Thyroid gland (tissue), 4 donors: Measurements from ENCODE around the gene DOCK9.

Source experiments
- CTCF ChIP-seq, 6 experiments: fragments of 200-600 bp in 3 of 6; fragments of 450-650 bp in 3 of 6; sonication (generic) in 3 of 6; IDR thresholded peaks; one replicate each; pipeline ENCODE4 v1.5.1; 2016 to 2019; ENCODE audit warnings: antibody characterized with exemption in 6 of 6, mild to moderate bottlenecking in 2 of 6, inconsistent platforms in 1 of 6, moderate library complexity in 1 of 6
- POLR2A ChIP-seq, 2 donors: fragments of 450-650 bp; IDR thresholded peaks; one replicate each; pipeline ENCODE4 v1.6.1; 2017; ENCODE audit warnings: antibody characterized with exemption in 2 of 2, mild to moderate bottlenecking in 2 of 2, moderate library complexity in 1 of 2

GRCh38 chr13:98796191-98796590 lies 181.7 kb downstream of the DOCK9 start:
- no peak for TF ChIP-seq CTCF (IDR thresholded peaks at IDR 0.05)
- TF ChIP-seq POLR2A (IDR thresholded peaks at IDR 0.05), result no peak
